GM12892 (cell line): Measurements from ENCODE around the gene CNTNAP5.

Experiments used
- POLR2A ChIP-seq: IDR thresholded peaks from 2 replicates; pipeline ENCODE4 v1.6.1; 2011; ENCODE audit warnings: low read depth, low read length, control low read depth
- POLR2AphosphoS5 ChIP-seq: IDR thresholded peaks from 2 replicates; pipeline ENCODE4 v1.6.1; 2011; ENCODE audit warnings: low read depth, low read length, control low read depth
- TAF1 ChIP-seq: IDR thresholded peaks from 2 replicates; pipeline ENCODE4 v1.6.1; 2011; ENCODE audit warnings: low read depth, mild to moderate bottlenecking, control low read depth, low read length, borderline replicate concordance

- TF ChIP-seq POLR2A (no peak), TAF1 (no peak), POLR2AphosphoS5 (no peak)
Measured at GRCh38 chr2:124661558-124661957, 636.5 kb downstream of the CNTNAP5 start.
